ENCODE measurements around the gene PAPPA. TPM values are rescaled to one million over a fixed set of nuclear protein-coding genes. Genes with fewer than 3 reads are reported as not detected.

The PAPPA gene
- total RNA-seq, 3 donors from 2014 or later = 0.61 to 2.5 (median 1.9) TPM

- intact Hi-C loops (cut with DNase I, micrococcal nuclease) = no loop called here
- ATAC-seq (no peak), DNase-seq (no peak)
- no peaks in the 10 kb centered on the region for H3K9me3 ChIP-seq
- no peaks in the 10 kb centered on the region for H3K4me1 ChIP-seq (ENCODE audit: low read depth)
- TF ChIP-seq, protein P1, sequence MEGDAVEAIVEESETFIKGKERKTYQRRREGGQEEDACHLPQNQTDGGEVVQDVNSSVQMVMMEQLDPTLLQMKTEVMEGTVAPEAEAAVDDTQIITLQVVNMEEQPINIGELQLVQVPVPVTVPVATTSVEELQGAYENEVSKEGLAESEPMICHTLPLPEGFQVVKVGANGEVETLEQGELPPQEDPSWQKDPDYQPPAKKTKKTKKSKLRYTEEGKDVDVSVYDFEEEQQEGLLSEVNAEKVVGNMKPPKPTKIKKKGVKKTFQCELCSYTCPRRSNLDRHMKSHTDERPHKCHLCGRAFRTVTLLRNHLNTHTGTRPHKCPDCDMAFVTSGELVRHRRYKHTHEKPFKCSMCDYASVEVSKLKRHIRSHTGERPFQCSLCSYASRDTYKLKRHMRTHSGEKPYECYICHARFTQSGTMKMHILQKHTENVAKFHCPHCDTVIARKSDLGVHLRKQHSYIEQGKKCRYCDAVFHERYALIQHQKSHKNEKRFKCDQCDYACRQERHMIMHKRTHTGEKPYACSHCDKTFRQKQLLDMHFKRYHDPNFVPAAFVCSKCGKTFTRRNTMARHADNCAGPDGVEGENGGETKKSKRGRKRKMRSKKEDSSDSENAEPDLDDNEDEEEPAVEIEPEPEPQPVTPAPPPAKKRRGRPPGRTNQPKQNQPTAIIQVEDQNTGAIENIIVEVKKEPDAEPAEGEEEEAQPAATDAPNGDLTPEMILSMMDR (IDR thresholded peaks at IDR 0.05) = no peak
- H3K4me3 ChIP-seq = no peak overlapping the region
- no peaks in the 10 kb centered on the region for H3K36me3 ChIP-seq (ENCODE audit: low read depth)
These were observed 156.5 kb downstream of the PAPPA start for GRCh38 chr9:116309900-116310611.

DNA sequence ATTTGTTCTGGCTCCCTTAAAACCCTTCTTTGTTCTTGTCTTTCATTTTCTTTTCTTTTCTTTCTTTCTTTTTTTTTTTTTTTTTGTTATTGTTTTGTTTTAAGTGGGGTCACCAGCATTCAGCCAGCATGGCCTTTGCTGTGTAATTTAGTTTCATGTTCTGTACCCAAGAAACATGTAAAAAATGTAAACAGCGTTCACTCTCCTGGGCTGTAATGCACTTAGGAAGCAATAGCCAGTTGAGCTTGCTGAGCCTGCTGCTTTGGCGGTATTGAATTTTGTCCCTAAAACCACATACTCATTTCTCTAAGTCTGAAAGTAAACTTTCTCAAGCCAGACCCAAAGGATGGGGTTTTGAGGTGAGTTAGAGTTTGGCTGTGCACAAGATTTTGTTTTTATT, 158.6 kb downstream of the PAPPA start:
- intact Hi-C loops (cut with DNase I, micrococcal nuclease) = no loop called here
- Histone ChIP-seq H3K4me1 (ENCODE audit: low read depth) (no peaks in the 10 kb centered on the region), H3K9me3 (no peaks in the 10 kb centered on the region), H3K36me3 (ENCODE audit: low read depth) (no peaks in the 10 kb centered on the region), H3K4me3 (no peak overlapping the region)
- no peak for DNase-seq
- TF ChIP-seq, protein P1 (IDR thresholded peaks at IDR 0.05) = no peak
- ATAC-seq = no peak

- no peaks in the 10 kb centered on the region for H3K4me1 ChIP-seq (ENCODE audit: low read depth)
- TF ChIP-seq, protein P1 (IDR thresholded peaks at IDR 0.05) = no peak
- ATAC-seq = no peak
- no peak overlapping the region for H3K4me3 ChIP-seq
- H3K9me3 ChIP-seq = no peaks in the 10 kb centered on the region
- DNase-seq = no peak
- no peaks in the 10 kb centered on the region for H3K36me3 ChIP-seq (ENCODE audit: low read depth)
- intact Hi-C loops (cut with DNase I, micrococcal nuclease) = no loop called here
These were observed 160.0 kb downstream of the PAPPA start for GRCh38 chr9:116313638-116314037.

DNA sequence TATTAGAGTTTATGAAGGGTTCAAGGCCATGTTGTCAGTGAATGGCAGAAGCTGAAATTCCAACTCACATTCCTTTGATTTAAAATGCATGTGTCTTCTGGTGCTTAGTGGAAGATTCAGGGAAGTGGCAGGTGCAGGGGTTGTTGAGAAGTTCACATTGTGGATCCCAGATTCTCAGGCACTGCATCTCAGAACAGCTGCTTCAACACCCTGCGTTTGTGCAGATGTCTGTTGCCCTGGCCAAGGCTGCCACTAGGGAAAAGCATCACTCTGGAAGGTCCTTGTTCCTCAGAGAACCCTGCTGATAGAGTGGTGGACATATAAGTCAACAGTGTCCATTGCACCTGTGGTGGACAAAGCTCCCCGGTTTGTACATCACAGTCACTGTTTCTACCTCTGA, 162.7 kb downstream of the PAPPA start:
- no peak overlapping the region for H3K4me3 ChIP-seq
- H3K4me1 ChIP-seq (ENCODE audit: low read depth) = no peaks in the 10 kb centered on the region
- no peak for ATAC-seq
- no peak for DNase-seq
- H3K9me3 ChIP-seq = no peaks in the 10 kb centered on the region
- intact Hi-C loops (cut with DNase I, micrococcal nuclease) = no loop called here
- TF ChIP-seq, protein P1 (IDR thresholded peaks at IDR 0.05) = no peak
- no peaks in the 10 kb centered on the region for H3K36me3 ChIP-seq (ENCODE audit: low read depth)

- DNase-seq = no peak
- Histone ChIP-seq H3K4me3 (no peak overlapping the region), H3K4me1 (ENCODE audit: low read depth) (no peaks in the 10 kb centered on the region), H3K9me3 (no peaks in the 10 kb centered on the region), H3K36me3 (ENCODE audit: low read depth) (no peaks in the 10 kb centered on the region)
- intact Hi-C loops (cut with DNase I, micrococcal nuclease) = no loop called here
- no peak for ATAC-seq
- TF ChIP-seq, protein P1 (IDR thresholded peaks at IDR 0.05) = no peak
These were observed 163.9 kb downstream of the PAPPA start for GRCh38 chr9:116317503-116317902.
